BJ (cell line): ENCODE measurements around the gene SLC7A9. TPM values are rescaled to one million over a fixed set of nuclear protein-coding genes. Genes with fewer than 3 reads are reported as not detected.

Experiments
- CTCF ChIA-PET: fragments of 350-600 bp; formaldehyde crosslinking; extraction: SDS; loops from one replicate; lab custom pipeline; 2021; ENCODE audit warnings: antibody characterized with exemption, inconsistent platforms; lab: Yijun Ruan, JAX
- POLR2A ChIA-PET: fragments of 300-600 bp; sonication (Branson Sonifier 250); formaldehyde crosslinking; extraction: SDS; loops from one replicate; lab custom pipeline; 2021; ENCODE audit warnings: antibody characterized with exemption; lab: Charles Lee
- DNase-seq: peaks from one replicate; pipeline ENCODE4 v3.0.0-alpha.2; 2011; ENCODE audit warnings: low read depth
- H3K27me3 ChIP-seq: 2 replicates; pipeline ENCODE4 v1.6.0; 2011; ENCODE audit warnings: low read length; ENCODE audit not compliant: control insufficient read depth, insufficient read depth
- H3K36me3 ChIP-seq: 2 replicates; pipeline ENCODE4 v1.5.1; 2011; ENCODE audit warnings: low read length; ENCODE audit not compliant: control insufficient read depth, insufficient read depth
- H3K4me3 ChIP-seq: 2 replicates; pipeline ENCODE4 v1.5.1; 2011; ENCODE audit warnings: low read depth, mild to moderate bottlenecking, control low read depth, low read length
- CTCF ChIP-seq: IDR thresholded peaks from 2 replicates; pipeline ENCODE4 v1.5.1; 2011; ENCODE audit warnings: low read depth, mild to moderate bottlenecking, control low read depth, inconsistent platforms, low read length, moderate library complexity; ENCODE audit not compliant: insufficient read depth
- polyA plus RNA-seq: library from polyadenylated mRNA; depleted of rRNA; stranded (reverse); fragments of >200 nt; gene quantifications from 2 replicates; pipeline ENCODE4 v1.2.3, GENCODE V29; 2011

SLC7A9 gene
- polyA plus RNA-seq, 1 experiment = not detected

GRCh38 chr19:32866564-32867265, 2.9 kb downstream of the SLC7A9 start:
- no peak for DNase-seq
- Histone ChIP-seq H3K36me3 (no peaks in the 10 kb centered on the region), H3K27me3 (peaks cover 5% of the 10 kb centered on the region), H3K4me3 (no peak overlapping the region)
- CTCF ChIA-PET = no interaction called here
- POLR2A ChIA-PET = interaction anchor here (0.5 kb wide), 1 partner anchor 63 kb away, joined by 13 read pairs; no protein-coding TSS in a partner anchor
- TF ChIP-seq CTCF = no peak

- no peak for TF ChIP-seq CTCF
- H3K27me3 ChIP-seq = peaks cover 3% of the 10 kb centered on the region
Observed at GRCh38 chr19:32866061-32866460, 3.5 kb downstream of the SLC7A9 start.

GRCh38 chr19:32865326-32865725, 4.2 kb downstream of the SLC7A9 start:
- H3K36me3 ChIP-seq = no peaks in the 10 kb centered on the region
- H3K4me3 ChIP-seq = no peak overlapping the region
- no peak for DNase-seq
- POLR2A ChIA-PET = no interaction called here
- no peaks in the 10 kb centered on the region for H3K27me3 ChIP-seq
- CTCF ChIA-PET = interaction anchor here (1.0 kb wide), 1 partner anchor 94 kb away, joined by 3 read pairs; no protein-coding TSS in a partner anchor
- no peak for TF ChIP-seq CTCF

More at GRCh38 chr19:32866061-32866460, 3.5 kb downstream of the SLC7A9 start:
- CTCF ChIA-PET = interaction anchor here (0.8 kb wide), 1 partner anchor 9 kb away, joined by 3 read pairs; no protein-coding TSS in a partner anchor
- DNase-seq = no peak
- no peaks in the 10 kb centered on the region for H3K36me3 ChIP-seq
- no peak overlapping the region for H3K4me3 ChIP-seq
- POLR2A ChIA-PET = no interaction called here

GRCh38 chr19:32864318-32865007, 5.1 kb downstream of the SLC7A9 start:
- no peak for DNase-seq
- TF ChIP-seq CTCF = no peak
- POLR2A ChIA-PET = no interaction called here
- no peaks in the 10 kb centered on the region for H3K27me3 ChIP-seq
- no peaks in the 10 kb centered on the region for H3K36me3 ChIP-seq
- CTCF ChIA-PET = no interaction called here
- no peak overlapping the region for H3K4me3 ChIP-seq

- no peak for DNase-seq
- CTCF ChIA-PET = no interaction called here
Observed at GRCh38 chr19:32863841-32864240, 5.7 kb downstream of the SLC7A9 start.

More at GRCh38 chr19:32863841-32864240, 5.7 kb downstream of the SLC7A9 start:
- no peak for TF ChIP-seq CTCF
- no peak overlapping the region for H3K4me3 ChIP-seq
- no peaks in the 10 kb centered on the region for H3K36me3 ChIP-seq
- POLR2A ChIA-PET = no interaction called here
- no peaks in the 10 kb centered on the region for H3K27me3 ChIP-seq
